ENCODE results near the gene VPS4B. TPM values are rescaled to one million over a fixed set of nuclear protein-coding genes. Genes with fewer than 3 reads are reported as not detected.

VPS4B gene
- 10 to 100 TPM; 25.7 to 32.1 (median 29.4) TPM for total RNA-seq

DNA sequence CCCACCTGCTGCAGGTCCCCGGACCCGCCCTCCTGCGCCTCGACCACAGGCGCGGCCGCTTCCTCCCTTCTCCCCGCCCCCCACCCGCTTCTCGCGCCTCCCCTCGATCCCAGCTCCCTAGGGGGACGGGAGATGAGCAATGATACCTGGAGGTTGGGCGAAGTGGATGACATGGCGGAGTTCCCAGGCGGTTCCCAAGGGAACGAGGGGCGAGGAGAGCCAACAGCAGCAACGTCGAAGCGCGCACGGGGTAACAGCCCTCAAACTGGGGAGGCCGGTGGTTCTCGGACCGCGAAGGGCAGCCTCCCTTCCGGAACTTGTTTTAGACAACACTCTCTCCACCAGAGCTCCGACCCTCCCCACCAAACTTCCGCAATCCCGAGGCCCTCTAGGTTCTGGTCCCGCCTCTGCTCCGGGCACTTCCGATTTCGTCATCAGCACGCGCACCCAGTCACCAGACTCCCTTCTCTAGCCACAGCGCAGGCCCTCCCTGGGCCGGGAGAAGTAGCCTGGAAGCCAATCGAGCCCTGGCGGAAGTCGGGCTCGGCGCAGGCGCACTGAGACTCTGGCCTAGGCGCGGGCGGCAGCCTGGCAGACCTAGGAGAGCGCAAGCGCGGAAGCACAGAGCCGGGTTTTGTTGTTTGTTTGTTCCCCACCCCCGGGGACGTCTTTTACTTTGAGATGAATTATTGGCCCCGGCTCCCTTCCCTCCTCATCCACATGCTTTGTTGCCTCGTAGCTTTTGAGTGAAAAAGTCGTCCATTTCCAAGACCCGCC, at the start of gene VPS4B:
VPS4B (minus strand) TSS at position 390 of the 777 bp plus-strand sequence; CDS start at position 173, 217 bp downstream.
- DNase-seq (ENCODE audit: extremely low spot score) = peak; percentile 100
- intact Hi-C loops (cut with DNase I) = loop anchor here (5.0 to 10.0 kb wide), 2 partner anchors 55 to 1237 kb away; partner anchors contain the start of genes KDSR, PIGN and RELCH
- WGBS = under 1% methylated on average over 51 of the region's 58 CpGs
- H3K27me3 ChIP-seq = no peaks in the 10 kb centered on the region
- no peaks in the 10 kb centered on the region for H3K9me3 ChIP-seq
- H3K36me3 ChIP-seq = peaks cover 8 to 27% (median 17%) of the 10 kb centered on the region in 4 donors
- H3K27ac ChIP-seq (replicated peaks in 1 of 4) = peak within 1 kb of the TSS; percentile 85 to 96 (median 88)
- H3K4me1 ChIP-seq = peaks cover 18 to 55% (median 31%) of the 10 kb centered on the region in 4 donors
- peak within 1 kb of the TSS; percentile 87 to 95 (median 94) for H3K4me3 ChIP-seq
- TF ChIP-seq POLR2A (IDR thresholded peaks at IDR 0.05; ENCODE audit: low read depth) (peak; percentile 71), EP300 (IDR thresholded peaks at IDR 0.05) (no peak), CTCF (IDR thresholded peaks at IDR 0.05) (peak in 1 of 3 experiments; percentile 17), POLR2AphosphoS5 (IDR thresholded peaks at IDR 0.05) (peak; percentile 93 to 99)

- intact Hi-C loops (cut with DNase I) = no loop called here
- H3K4me3 ChIP-seq = no peak overlapping the region
- TF ChIP-seq EP300 (IDR thresholded peaks at IDR 0.05) (no peak), CTCF (IDR thresholded peaks at IDR 0.05) (no peak), POLR2A (IDR thresholded peaks at IDR 0.05; ENCODE audit: low read depth) (no peak), POLR2AphosphoS5 (IDR thresholded peaks at IDR 0.05) (no peak)
Observed at GRCh38 chr18:63470751-63471150, 48.5 kb upstream of the VPS4B start.

DNA sequence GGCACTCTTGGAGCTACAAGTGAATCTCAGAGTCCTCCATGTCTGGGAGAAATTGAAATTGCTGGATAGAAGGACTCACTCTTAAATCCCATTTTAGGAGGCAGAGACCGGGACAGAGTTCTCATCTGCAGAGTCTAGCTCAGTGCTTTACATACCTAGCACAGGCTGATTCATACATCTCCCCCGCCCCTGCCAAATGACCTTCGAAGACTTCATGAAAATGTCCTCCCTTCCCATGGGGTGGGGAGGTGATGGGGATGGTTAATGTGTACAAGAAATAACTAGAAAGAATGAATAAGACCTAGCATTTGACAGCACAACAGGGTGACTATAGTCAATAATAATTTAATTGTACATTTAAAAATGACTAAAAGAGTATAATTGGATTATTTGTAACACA, 46.3 kb upstream of the VPS4B start:
- Histone ChIP-seq H3K36me3 (no peaks in the 10 kb centered on the region), H3K4me1 (no peaks in the 10 kb centered on the region), H3K27me3 (no peaks in the 10 kb centered on the region), H3K4me3 (no peak overlapping the region), H3K27ac (replicated peaks in 1 of 4) (no peak overlapping the region), H3K9me3 (no peaks in the 10 kb centered on the region)
- no peak for TF ChIP-seq POLR2AphosphoS5 (IDR thresholded peaks at IDR 0.05)
- no peak for TF ChIP-seq CTCF (IDR thresholded peaks at IDR 0.05)
- TF ChIP-seq EP300 (IDR thresholded peaks at IDR 0.05) = no peak
- no peak for TF ChIP-seq POLR2A (IDR thresholded peaks at IDR 0.05; ENCODE audit: low read depth)
- no peak for DNase-seq (ENCODE audit: extremely low spot score)
- intact Hi-C loops (cut with DNase I) = no loop called here
- 93% methylated on average over 3 of the region's 3 CpGs for WGBS

More at GRCh38 chr18:63470751-63471150, 48.5 kb upstream of the VPS4B start:
- Histone ChIP-seq H3K27me3 (no peaks in the 10 kb centered on the region), H3K36me3 (no peaks in the 10 kb centered on the region), H3K27ac (replicated peaks in 1 of 4) (no peak overlapping the region), H3K9me3 (no peaks in the 10 kb centered on the region), H3K4me1 (no peaks in the 10 kb centered on the region)
- peak; percentile 64 for DNase-seq (ENCODE audit: extremely low spot score)
- WGBS = 90% methylated on average over 12 of the region's 12 CpGs

- intact Hi-C loops (cut with DNase I) = no loop called here
- DNase-seq (ENCODE audit: extremely low spot score) = no peak
- no peaks in the 10 kb centered on the region for H3K27me3 ChIP-seq
- H3K4me1 ChIP-seq = no peaks in the 10 kb centered on the region
- H3K36me3 ChIP-seq = no peaks in the 10 kb centered on the region
- WGBS = 86% methylated on average over 4 of the region's 4 CpGs
- no peak for TF ChIP-seq POLR2AphosphoS5 (IDR thresholded peaks at IDR 0.05)
- TF ChIP-seq POLR2A (IDR thresholded peaks at IDR 0.05; ENCODE audit: low read depth) = no peak
- TF ChIP-seq EP300 (IDR thresholded peaks at IDR 0.05) = no peak
- TF ChIP-seq CTCF (IDR thresholded peaks at IDR 0.05) = no peak
- H3K4me3 ChIP-seq = no peak overlapping the region
- no peaks in the 10 kb centered on the region for H3K9me3 ChIP-seq
- no peak overlapping the region for H3K27ac ChIP-seq (replicated peaks in 1 of 4)
Observed at GRCh38 chr18:63467699-63468098, 45.4 kb upstream of the VPS4B start.

Data from esophagus muscularis mucosa (tissue), 4 donors.